HCT116 (cell line): ENCODE measurements around the gene TAS2R7.

Source experiments
- CTCF ChIP-seq, 3 experiments: fragments of 200-600 bp in 1 of 3; sonication (generic) in 1 of 3; IDR thresholded peaks in 2 of 3; conservative IDR thresholded peaks in 1 of 3; 2 replicates each; pipeline ENCODE4 v1.5.1; 2012 to 2017; ENCODE audit warnings: low read depth in 2 of 3, low read length in 2 of 3, antibody characterized with exemption in 1 of 3, borderline replicate concordance in 1 of 3, control low read depth in 1 of 3, mild to moderate bottlenecking in 1 of 3, mixed read lengths in 1 of 3, mixed run types in 1 of 3, moderate library complexity in 1 of 3; ENCODE audit not compliant: insufficient read depth in 1 of 3
- EGR1 ChIP-seq: IDR thresholded peaks from 2 replicates; pipeline ENCODE4 v1.6.1; 2012; ENCODE audit warnings: low read depth
- JUND ChIP-seq: IDR thresholded peaks from 2 replicates; pipeline ENCODE4 v1.6.1; 2012
- POLR2A ChIP-seq: IDR thresholded peaks from 2 replicates; pipeline ENCODE4 v1.7.0; 2011; ENCODE audit warnings: borderline replicate concordance; ENCODE audit not compliant: insufficient read depth, insufficient read length; ENCODE audit errors: extremely low read depth
- SIN3A ChIP-seq: IDR thresholded peaks from 2 replicates; pipeline ENCODE4 v1.6.1; 2012; ENCODE audit warnings: low read depth
- ZNF274 ChIP-seq: fragments of 200-500 bp; sonication (Bioruptor generic); IDR thresholded peaks from 2 replicates; pipeline ENCODE4 v1.6.1; 2014; ENCODE audit warnings: mild to moderate bottlenecking, low read depth, low read length, inconsistent platforms

DNA sequence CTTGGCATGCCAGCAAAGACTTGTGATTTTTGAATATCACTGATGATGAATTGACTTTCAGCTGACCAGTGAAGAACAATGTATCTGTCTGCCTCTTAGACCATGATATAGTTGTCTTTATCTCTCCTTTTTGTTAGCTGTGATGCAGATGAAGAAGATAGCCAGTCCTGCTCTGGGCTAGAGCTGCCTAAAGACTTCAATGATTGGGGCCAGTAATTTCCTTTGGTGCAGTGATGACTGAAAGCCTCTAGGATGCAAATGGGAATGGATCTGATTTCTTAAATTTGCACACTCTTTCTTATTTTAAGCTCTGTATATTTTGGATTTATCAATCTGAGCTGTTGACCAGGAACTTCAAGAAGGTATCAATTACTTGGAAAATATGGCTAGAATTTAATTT lies 7.6 kb upstream of the TAS2R7 start, which contains the start of gene TAS2R9:
- TF ChIP-seq JUND (no peak), ZNF274 (no peak), CTCF (IDR thresholded peaks at IDR 0.05 in 2 of 3, conservative IDR thresholded peaks at IDR 0.05 in 1 of 3; ENCODE audit: borderline replicate concordance in 1 of 3, insufficient read depth in 1 of 3, low read depth in 2 of 3, low read length in 2 of 3) (no peak), POLR2A (no peak), EGR1 (no peak), SIN3A (no peak)
